Measurements from ENCODE around the gene TMEM191C.
"Not testable (repeated sequence)": the region's sequence is repeated elsewhere in the genome, so short reads cannot be mapped to it uniquely, and the experiment has no call there.

DNA sequence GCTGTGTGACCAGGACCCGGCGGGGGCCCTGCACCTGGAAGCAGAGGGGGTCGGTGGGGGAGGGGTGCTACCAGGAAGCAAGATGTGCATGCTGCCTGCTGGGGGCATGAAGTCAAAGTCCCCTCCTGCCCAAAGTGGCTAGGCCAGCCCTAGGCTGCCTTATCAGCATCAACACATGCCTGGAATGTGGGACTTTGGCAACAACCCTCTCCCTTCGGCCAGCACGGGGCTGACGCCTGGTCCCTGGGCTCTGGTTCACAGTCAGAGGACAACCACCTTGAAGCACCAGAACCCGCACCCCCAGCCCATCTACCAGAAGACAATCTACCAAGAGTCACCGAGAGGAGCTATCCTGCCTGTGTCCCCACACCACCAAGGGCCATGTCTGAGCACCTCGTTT, 43.2 kb downstream of the TMEM191C start:
- not testable (repeated sequence) for TF ChIP-seq POLR2A (IDR thresholded peaks at IDR 0.05; ENCODE audit: low read depth); POLR2AphosphoS5 (IDR thresholded peaks at IDR 0.05); EP300 (IDR thresholded peaks at IDR 0.05)
- TF ChIP-seq, protein P1, sequence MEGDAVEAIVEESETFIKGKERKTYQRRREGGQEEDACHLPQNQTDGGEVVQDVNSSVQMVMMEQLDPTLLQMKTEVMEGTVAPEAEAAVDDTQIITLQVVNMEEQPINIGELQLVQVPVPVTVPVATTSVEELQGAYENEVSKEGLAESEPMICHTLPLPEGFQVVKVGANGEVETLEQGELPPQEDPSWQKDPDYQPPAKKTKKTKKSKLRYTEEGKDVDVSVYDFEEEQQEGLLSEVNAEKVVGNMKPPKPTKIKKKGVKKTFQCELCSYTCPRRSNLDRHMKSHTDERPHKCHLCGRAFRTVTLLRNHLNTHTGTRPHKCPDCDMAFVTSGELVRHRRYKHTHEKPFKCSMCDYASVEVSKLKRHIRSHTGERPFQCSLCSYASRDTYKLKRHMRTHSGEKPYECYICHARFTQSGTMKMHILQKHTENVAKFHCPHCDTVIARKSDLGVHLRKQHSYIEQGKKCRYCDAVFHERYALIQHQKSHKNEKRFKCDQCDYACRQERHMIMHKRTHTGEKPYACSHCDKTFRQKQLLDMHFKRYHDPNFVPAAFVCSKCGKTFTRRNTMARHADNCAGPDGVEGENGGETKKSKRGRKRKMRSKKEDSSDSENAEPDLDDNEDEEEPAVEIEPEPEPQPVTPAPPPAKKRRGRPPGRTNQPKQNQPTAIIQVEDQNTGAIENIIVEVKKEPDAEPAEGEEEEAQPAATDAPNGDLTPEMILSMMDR (IDR thresholded peaks at IDR 0.05): not testable (repeated sequence)
